GM19240 (cell line): ENCODE measurements around the gene RAPH1.
"Not testable (repeated sequence)": the region's sequence is repeated elsewhere in the genome, so short reads cannot be mapped to it uniquely, and the experiment has no call there.

Experiments used
- DNase-seq: peaks from one replicate; pipeline ENCODE4 v3.0.0; 2011; ENCODE audit warnings: low spot score; ENCODE audit not compliant: insufficient read length

Gene RAPH1

DNA sequence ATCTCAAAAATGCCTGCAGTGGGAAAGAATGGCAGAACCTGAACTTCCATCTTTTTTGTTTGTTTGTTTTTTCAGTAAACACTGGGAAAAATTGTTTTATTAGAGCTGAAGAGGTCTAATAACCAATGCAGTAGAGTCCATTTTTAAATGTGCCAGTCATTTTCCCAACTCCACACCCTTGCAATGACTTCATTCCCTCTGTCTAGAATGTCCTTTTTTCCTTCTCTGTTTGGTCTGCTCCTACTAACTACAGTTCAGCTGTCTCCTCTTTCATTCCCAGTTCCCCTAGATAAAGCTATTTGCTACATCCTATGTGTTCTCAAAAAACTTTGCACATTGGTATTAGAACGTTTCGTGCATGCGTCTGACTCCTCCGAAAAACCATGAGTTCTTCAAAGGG is 9.3 kb upstream of the RAPH1 start:
- no peak for DNase-seq

GRCh38 chr2:203543898-203544328 is 8.8 kb upstream of the RAPH1 start:
- no peak for DNase-seq

DNA sequence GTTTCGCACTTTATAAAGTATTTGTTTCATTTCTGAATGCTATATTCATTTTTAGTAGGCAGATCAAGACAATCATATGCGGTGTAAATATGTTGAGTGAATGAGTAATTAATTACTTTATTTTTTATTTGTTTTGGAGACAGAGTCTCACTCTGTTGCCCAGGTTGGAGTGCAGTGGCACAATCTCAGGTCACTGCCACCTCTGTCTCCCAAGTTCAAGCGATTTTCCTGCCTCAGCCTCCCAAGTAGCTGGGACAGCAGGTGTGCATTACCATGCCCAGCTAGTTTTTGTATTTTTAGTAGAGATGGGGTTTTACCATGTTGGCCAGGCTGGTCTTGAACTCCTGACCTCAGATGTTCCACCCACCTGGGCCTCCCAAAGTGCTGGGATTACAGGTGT is 5.5 kb upstream of the RAPH1 start:
- DNase-seq: not testable (repeated sequence)

GRCh38 chr2:203538237-203538636 is 3.1 kb upstream of the RAPH1 start:
- not testable (repeated sequence) for DNase-seq

- DNase-seq: not testable (repeated sequence)
Observed at GRCh38 chr2:203536586-203536951, 1.5 kb upstream of the RAPH1 start.

- DNase-seq: no peak
Observed at GRCh38 chr2:203535784-203536585, 884 bp upstream of the RAPH1 start.

DNA sequence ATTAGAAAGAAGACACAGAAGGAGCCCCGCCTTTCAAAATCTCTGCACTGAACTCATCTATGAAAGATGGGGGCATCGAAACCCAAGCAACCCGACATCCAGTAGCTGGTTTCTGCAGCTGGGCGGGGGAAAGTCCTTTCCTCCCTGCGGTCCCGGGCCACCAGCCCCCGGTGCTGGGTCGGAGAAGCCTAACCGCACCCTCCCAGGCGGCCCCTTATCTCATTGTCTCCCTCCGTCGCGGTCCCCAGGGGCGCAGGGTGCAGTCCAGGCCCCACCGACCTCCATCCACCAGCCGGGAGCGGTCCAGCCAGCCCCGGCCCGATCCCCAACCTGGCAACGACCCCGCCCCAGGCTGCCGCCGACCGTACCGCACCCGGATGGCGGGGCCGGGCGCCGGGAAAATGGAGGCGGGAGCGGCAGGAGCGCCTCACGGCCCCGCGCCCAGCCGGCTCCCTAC is 452 bp downstream of the RAPH1 start:
- DNase-seq: no peak

- DNase-seq: no peak
Observed at GRCh38 chr2:203533676-203534591, 1.2 kb downstream of the RAPH1 start.

- no peak for DNase-seq
Observed at GRCh38 chr2:203532957-203533658, 2.0 kb downstream of the RAPH1 start.

DNA sequence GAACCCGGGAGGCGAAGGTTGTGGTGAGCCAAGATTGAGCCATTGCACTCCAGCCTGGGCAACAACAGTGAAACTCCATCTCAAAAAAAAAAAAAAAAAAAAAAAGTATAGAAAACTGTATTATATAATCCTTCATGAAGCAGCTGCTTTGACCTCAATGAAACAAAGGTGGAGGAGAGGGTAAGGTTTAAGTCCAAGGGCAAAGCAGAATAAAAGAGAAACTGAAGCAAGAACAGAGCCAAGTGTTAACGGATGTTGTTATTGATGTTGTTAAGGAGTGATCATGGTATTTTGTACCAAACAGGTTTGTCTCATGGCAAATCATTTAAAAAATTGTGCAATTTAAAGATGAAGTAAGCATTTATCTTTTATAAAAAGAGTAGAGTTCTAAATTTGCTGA is 7.4 kb downstream of the RAPH1 start:
- no peak for DNase-seq

DNA sequence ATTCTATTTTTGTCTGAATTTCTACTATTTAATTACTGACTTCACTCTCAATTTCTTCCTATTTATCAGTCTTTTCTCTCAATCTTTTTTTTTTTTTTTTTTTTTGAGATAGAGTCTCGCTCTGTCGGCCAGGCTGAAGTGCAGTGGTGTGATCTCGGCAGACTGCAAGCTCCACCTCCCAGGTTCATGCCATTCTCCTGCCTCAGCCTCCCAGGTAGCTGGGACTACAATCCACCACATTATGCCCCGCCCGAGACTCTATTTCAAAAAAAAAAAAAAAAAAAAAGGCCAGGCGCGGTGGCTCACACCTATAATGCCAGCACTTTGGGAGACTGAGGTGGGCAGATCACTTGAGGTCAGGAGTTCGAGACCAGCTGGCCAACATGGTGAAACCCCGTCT is 21.8 kb downstream of the RAPH1 start:
- DNase-seq: not testable (repeated sequence)

DNA sequence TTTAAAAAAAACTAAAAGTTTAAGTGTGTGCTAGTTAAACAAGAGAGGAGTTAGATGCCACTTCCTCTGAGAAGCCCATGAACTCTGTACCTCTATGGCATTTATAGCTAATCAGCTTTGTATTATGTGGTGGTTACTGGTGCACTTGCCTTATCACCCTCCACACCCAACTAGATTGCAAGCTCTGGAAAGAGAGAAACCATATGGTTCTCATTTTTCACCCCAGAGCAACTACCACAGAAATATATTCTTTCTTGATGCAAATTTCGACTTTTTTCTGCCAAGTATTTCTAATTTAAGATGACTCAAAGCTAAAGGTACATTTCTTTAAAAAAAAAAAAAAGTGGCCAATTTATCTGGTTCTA is 24.2 kb downstream of the RAPH1 start:
- DNase-seq: no peak

DNA sequence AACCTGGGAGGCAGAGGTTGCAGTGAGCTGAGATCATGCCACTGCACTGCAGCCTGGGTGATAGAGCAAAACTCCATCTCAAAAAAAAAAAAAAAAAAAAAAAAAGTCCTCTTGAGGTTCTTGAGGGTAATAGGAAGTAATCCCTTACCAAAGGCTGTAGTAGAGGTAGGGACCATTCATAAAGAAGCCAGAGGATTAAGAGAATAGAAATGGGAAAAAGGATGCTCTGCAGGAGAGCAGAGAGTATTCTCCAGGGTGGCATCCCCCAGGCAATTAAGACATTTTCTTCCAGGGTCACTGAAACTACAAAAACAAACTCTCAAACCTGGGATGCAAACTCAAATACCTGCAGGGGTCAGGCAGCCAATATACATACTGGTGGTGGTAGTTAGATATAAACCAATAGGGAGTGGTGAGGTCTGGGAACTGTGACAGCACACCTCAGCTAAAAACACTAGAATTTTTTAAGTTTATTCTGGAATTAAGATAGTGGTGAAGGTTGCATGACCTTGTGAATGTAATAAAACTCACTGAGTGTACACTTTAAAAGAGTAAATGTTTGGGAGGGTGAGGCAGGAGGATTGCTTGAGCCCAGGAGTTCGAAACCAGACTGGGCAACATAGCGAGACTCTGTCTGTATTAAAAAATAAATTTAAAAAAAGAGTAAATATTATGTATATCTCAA is 24.7 kb downstream of the RAPH1 start:
- DNase-seq: no peak

GRCh38 chr2:203503460-203503859 is 31.6 kb downstream of the RAPH1 start:
- not testable (repeated sequence) for DNase-seq

DNA sequence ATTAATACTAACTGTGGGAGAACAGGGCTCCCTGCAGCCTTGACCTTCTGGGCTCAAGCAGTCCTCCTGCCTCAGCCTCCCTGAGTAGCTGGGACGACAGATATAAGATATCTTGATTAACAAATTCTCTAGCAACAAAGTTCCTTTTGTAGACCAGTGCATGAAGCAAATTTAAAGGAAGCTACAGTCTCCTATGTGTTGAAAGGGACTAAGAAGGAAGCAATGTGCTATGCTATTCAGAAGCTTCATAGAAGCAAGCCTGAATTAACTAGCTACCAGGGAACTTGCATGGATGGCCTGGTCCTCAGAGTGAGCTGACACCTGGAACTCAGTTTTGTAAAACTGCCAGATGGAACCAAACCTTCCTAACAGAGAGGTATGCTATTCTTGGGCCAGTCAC is 33.2 kb downstream of the RAPH1 start:
- no peak for DNase-seq

GRCh38 chr2:203500951-203501350 is 34.1 kb downstream of the RAPH1 start:
- no peak for DNase-seq

- no peak for DNase-seq
Observed at GRCh38 chr2:203500297-203500696, 34.8 kb downstream of the RAPH1 start.

DNA sequence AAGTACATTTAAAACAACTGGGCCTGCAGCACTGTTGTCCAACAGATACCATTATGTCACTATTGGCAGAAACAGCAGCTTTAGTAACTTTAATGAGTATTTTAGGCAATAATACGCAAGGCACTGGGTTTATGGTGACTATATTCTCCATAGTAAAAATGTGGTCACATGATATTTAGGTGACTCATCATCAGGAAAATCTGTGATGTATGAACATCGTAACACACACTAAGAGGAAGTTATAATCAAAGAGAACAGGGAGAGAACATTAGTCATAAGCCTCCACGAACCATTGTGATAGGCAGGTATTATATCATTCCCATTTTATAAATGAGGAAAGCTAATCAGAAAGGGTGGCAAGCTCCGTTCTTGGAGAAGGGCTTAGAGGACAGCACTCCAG is 36.9 kb downstream of the RAPH1 start:
- DNase-seq: no peak

DNA sequence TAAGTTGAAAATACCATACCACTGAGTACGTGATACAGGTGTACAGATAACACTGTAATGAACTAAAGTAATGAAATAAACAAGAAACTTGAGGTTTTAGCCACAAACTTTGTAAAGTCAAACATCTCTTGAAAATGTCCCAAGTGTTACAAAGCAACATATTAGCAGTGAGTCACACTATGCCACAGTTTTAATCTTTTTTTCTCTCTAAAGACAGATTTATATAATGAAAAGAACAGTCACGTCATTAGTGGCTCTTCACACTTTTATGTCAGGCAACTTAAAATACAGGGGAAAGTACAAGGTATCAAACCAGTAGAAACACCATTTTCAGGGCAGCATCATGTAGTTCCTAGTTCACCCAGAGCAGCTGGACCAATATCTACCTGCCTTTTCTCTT is 42.1 kb downstream of the RAPH1 start:
- no peak for DNase-seq

DNA sequence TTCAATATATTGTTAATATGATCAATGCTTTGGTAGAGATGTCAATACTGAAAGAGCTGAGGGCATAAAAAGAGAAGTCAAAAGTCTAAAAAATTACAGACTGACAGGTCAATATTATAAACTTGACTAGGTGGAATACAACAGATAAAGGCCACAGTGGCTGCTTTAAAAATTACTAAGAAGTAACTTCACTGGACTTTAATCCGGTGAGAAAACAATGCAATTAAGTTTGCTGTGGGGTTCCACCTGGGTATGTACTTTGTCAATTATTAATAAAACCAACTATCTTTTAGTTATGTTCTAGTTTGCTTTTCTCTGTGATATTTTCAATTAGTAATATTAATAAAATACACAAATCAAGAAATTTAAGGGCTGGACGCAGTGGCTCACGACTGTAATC is 44.7 kb downstream of the RAPH1 start:
- DNase-seq: no peak

DNA sequence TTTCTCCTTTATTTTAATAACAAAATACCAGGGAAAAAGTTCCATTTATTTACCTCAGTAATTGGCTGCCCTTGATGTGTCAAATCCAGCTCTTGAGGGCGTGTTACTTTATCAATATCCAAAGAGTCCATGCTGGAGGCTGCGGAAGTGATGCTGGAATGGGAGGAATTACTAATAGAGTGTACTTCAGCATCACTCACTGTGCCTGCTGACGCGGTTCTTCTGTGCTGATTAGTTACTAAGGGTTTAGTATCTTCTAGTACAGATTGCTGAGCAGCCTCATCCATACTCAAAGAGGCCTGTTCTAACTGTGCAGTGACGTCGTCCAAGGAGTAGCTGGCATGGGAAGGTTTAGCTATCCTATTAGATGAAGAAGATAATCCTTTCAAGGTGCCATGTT is 45.6 kb downstream of the RAPH1 start:
- no peak for DNase-seq
